ENCODE measurements around the gene RERG. TPM values are rescaled to one million over a fixed set of nuclear protein-coding genes. Genes with fewer than 3 reads are reported as not detected.
"Not testable (repeated sequence)": the region's sequence is repeated elsewhere in the genome, so short reads cannot be mapped to it uniquely, and the experiment has no call there.

RERG gene
- total RNA-seq, 6 experiments from 2014 or later: 0.68 to 2.1 (median 1.0) TPM

GRCh38 chr12:15231493-15231892 lies 10.3 kb upstream of the RERG start:
- intact Hi-C loops (cut with DNase I): no loop called here
- TF ChIP-seq POLR2A (IDR thresholded peaks at IDR 0.05): no peak
- no peak for TF ChIP-seq CTCF (IDR thresholded peaks at IDR 0.05)
- DNase-seq (no peak), ATAC-seq (no peak)
- Histone ChIP-seq H3K27ac (no peak overlapping the region), H3K4me1 (no peaks in the 10 kb centered on the region), H3K27me3 (peaks cover 0 to 4% of the 10 kb centered on the region in 2 donors), H3K9me3 (no peaks in the 10 kb centered on the region), H3K36me3 (no peaks in the 10 kb centered on the region), H3K4me3 (no peak overlapping the region)
- 69% methylated on average over 1 of the region's 1 CpG for WGBS (ENCODE audit: insufficient coverage, low coverage, low lambda C conversion rate, missing lambda C conversion rate)

DNA sequence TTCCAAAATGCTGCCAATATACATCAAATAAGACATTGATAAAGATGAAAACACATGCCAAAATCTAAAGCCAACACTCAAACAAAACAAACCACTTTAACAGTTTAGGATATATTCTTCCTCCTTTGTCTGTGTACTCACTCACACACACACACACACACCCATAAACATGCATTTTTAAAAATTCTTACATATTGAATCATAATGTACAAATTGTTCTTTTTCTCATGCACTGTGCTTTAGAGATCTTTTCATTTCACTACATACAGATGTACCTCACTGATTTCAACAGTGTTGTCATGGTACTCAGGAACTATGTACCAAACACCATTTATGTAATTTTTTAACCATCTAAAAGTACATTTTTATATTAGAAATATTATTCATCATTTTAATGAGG lies 9.5 kb upstream of the RERG start:
- intact Hi-C loops (cut with DNase I): no loop called here
- DNase-seq (no peak), ATAC-seq (no peak)
- Histone ChIP-seq H3K27me3 (peaks cover 0 to 4% of the 10 kb centered on the region in 2 donors), H3K9me3 (no peaks in the 10 kb centered on the region), H3K4me1 (no peaks in the 10 kb centered on the region), H3K36me3 (no peaks in the 10 kb centered on the region), H3K27ac (no peak overlapping the region), H3K4me3 (no peak overlapping the region)
- no peak for TF ChIP-seq CTCF (IDR thresholded peaks at IDR 0.05)
- TF ChIP-seq POLR2A (IDR thresholded peaks at IDR 0.05): no peak

DNA sequence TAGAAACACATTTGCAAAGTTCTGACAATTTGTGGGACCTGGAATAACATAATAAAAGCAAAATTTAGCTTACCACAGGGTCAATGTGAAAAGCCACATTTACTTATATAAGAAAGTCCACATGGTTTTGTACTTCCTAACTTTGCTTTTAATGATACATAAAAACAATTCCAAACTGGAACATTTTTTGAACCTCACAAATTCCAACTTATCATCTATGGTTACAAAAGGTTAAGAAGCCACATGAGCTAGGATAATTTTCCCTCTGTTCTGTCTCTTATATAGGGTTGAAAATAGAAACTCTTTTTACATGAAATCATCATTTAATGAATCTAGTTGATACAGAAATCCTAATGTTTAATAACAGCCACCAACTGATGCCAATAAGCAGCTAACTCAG lies 8.9 kb upstream of the RERG start:
- intact Hi-C loops (cut with DNase I): no loop called here

GRCh38 chr12:15227004-15227679 lies 5.9 kb upstream of the RERG start:
- H3K4me1 ChIP-seq: no peaks in the 10 kb centered on the region
- peak; percentile 71 to 76 (median 72) for ATAC-seq
- no peaks in the 10 kb centered on the region for H3K36me3 ChIP-seq
- no peaks in the 10 kb centered on the region for H3K9me3 ChIP-seq
- H3K27me3 ChIP-seq: peaks cover 0 to 4% of the 10 kb centered on the region in 2 donors
- no peak overlapping the region for H3K27ac ChIP-seq
- no peak overlapping the region for H3K4me3 ChIP-seq
- peak; percentile 33 to 51 (median 47) for DNase-seq
- intact Hi-C loops (cut with DNase I): no loop called here
- WGBS (ENCODE audit: insufficient coverage, low coverage, low lambda C conversion rate, missing lambda C conversion rate): 0% methylated on average over 5 of the region's 5 CpGs
- TF ChIP-seq CTCF (IDR thresholded peaks at IDR 0.05): peak; percentile 51 to 66 (median 60)
- no peak for TF ChIP-seq POLR2A (IDR thresholded peaks at IDR 0.05)

More for the DNA sequence above, 8.9 kb upstream of the RERG start:
- Histone ChIP-seq H3K9me3 (no peaks in the 10 kb centered on the region), H3K4me1 (no peaks in the 10 kb centered on the region), H3K4me3 (no peak overlapping the region), H3K36me3 (no peaks in the 10 kb centered on the region), H3K27me3 (peaks cover 0 to 4% of the 10 kb centered on the region in 2 donors), H3K27ac (no peak overlapping the region)
- no peak for TF ChIP-seq CTCF (IDR thresholded peaks at IDR 0.05)
- no peak for TF ChIP-seq POLR2A (IDR thresholded peaks at IDR 0.05)
- ATAC-seq: no peak
- no peak for DNase-seq

GRCh38 chr12:15225863-15226218 lies 4.6 kb upstream of the RERG start:
- WGBS (ENCODE audit: insufficient coverage, low coverage, low lambda C conversion rate, missing lambda C conversion rate): 36% methylated on average over 3 of the region's 3 CpGs
- H3K9me3 ChIP-seq; H3K4me1 ChIP-seq; H3K27me3 ChIP-seq; H3K27ac ChIP-seq; H3K36me3 ChIP-seq; DNase-seq; H3K4me3 ChIP-seq; intact Hi-C loops (cut with DNase I); ATAC-seq: not testable (repeated sequence)

All from right lobe of liver (tissue), 6 donors.